MM.1S (cell line): ENCODE data around the gene ZP2.

Source experiments
- DNase-seq: peaks from one replicate; pipeline ENCODE4 v3.0.0-alpha.2; 2015
- H2AFZ ChIP-seq: fragments of 300-600 bp; sonication (generic); 2 replicates; pipeline ENCODE4 v1.6.0; 2016; ENCODE audit warnings: antibody characterized with exemption, low read length
- H3F3A ChIP-seq: fragments of 300-600 bp; sonication (generic); 2 replicates; pipeline ENCODE4 v1.6.1; 2016; ENCODE audit warnings: mild to moderate bottlenecking, antibody characterized with exemption, low read length, moderate library complexity, mixed read lengths; ENCODE audit not compliant: insufficient read depth
- H3K27ac ChIP-seq: fragments of 300-600 bp; sonication (generic); 2 replicates; pipeline ENCODE4 v1.5.1; 2016; ENCODE audit warnings: mild to moderate bottlenecking, low read length
- H3K27me3 ChIP-seq: fragments of 300-600 bp; sonication (generic); replicated peaks from 2 replicates; pipeline ENCODE4 v1.6.0; 2016; ENCODE audit warnings: low read length; ENCODE audit not compliant: insufficient read depth
- H3K36me3 ChIP-seq: fragments of 300-600 bp; sonication (generic); replicated peaks from 2 replicates; pipeline ENCODE4 v1.6.1; 2016; ENCODE audit warnings: mild to moderate bottlenecking, low read length, mixed read lengths; ENCODE audit not compliant: insufficient read depth
- H3K4me1 ChIP-seq: fragments of 300-600 bp; sonication (generic); 2 replicates; pipeline ENCODE4 v1.6.1; 2016; ENCODE audit warnings: low read length, mixed read lengths
- H3K4me2 ChIP-seq: fragments of 300-600 bp; sonication (generic); 2 replicates; pipeline ENCODE4 v1.6.0; 2016; ENCODE audit warnings: low read depth, low read length
- H3K4me3 ChIP-seq: fragments of 300-600 bp; sonication (generic); 2 replicates; pipeline ENCODE4 v1.5.1; 2016; ENCODE audit warnings: low read length, mixed read lengths
- H3K79me2 ChIP-seq: fragments of 300-600 bp; sonication (generic); 2 replicates; pipeline ENCODE4 v1.6.1; 2016; ENCODE audit warnings: mixed run types, low read length, mixed read lengths
- H3K9ac ChIP-seq: fragments of 300-600 bp; sonication (generic); 2 replicates; pipeline ENCODE4 v1.6.1; 2016; ENCODE audit warnings: low read length, mixed read lengths
- H3K9me2 ChIP-seq: fragments of 300-600 bp; sonication (generic); replicated peaks from 2 replicates; pipeline ENCODE4 v1.6.1; 2016; ENCODE audit warnings: mild to moderate bottlenecking, low read length, mixed read lengths; ENCODE audit not compliant: insufficient read depth
- H3K9me3 ChIP-seq: fragments of 300-600 bp; sonication (generic); replicated peaks from 2 replicates; pipeline ENCODE4 v1.6.1; 2016; ENCODE audit warnings: mild to moderate bottlenecking, low read length, mixed read lengths; ENCODE audit not compliant: insufficient read depth
- H4K20me1 ChIP-seq: fragments of 300-600 bp; sonication (generic); 2 replicates; pipeline ENCODE4 v1.6.1; 2016; ENCODE audit warnings: mild to moderate bottlenecking, low read length, moderate library complexity, mixed read lengths; ENCODE audit not compliant: insufficient read depth
- CTCF ChIP-seq: fragments of 300-600 bp; sonication (generic); IDR thresholded peaks from 2 replicates; pipeline ENCODE4 v1.5.1; 2016; ENCODE audit warnings: antibody characterized with exemption, low read length, mixed read lengths
- EZH2 ChIP-seq: fragments of 300-600 bp; sonication (generic); optimal IDR thresholded peaks from 2 replicates; pipeline ENCODE3; 2017; ENCODE audit warnings: low read depth, mild to moderate bottlenecking, antibody characterized with exemption, low read length, mixed read lengths
- EZH2phosphoT487 ChIP-seq: fragments of 300-600 bp; sonication (generic); IDR thresholded peaks from 2 replicates; pipeline ENCODE4 v1.6.1; 2018; ENCODE audit warnings: antibody characterized with exemption, low read length

The ZP2 gene

GRCh38 chr16:21166561-21166961 lies 44.8 kb downstream of the ZP2 start:
- Histone ChIP-seq H3K4me1 (no peaks in the 10 kb centered on the region), H3K4me2 (no peak overlapping the region), H2AFZ (no peak overlapping the region), H3K36me3 (no peaks in the 10 kb centered on the region), H3K9ac (no peak overlapping the region), H3F3A (no peaks in the 10 kb centered on the region), H3K27ac (no peak overlapping the region), H3K27me3 (no peaks in the 10 kb centered on the region), H4K20me1 (no peaks in the 10 kb centered on the region), H3K79me2 (no peaks in the 10 kb centered on the region), H3K9me3 (no peaks in the 10 kb centered on the region), H3K9me2 (no peaks in the 10 kb centered on the region), H3K4me3 (no peak overlapping the region)
- DNase-seq, result no peak
- TF ChIP-seq EZH2, result no peak
- no peak for TF ChIP-seq EZH2phosphoT487
- no peak for TF ChIP-seq CTCF

GRCh38 chr16:21164521-21165168 lies 46.7 kb downstream of the ZP2 start:
- TF ChIP-seq CTCF (no peak), EZH2phosphoT487 (no peak), EZH2 (no peak)
- Histone ChIP-seq H3K27me3 (no peaks in the 10 kb centered on the region), H3K9me2 (no peaks in the 10 kb centered on the region), H3K9ac (no peak overlapping the region), H3K36me3 (no peaks in the 10 kb centered on the region), H3K4me2 (no peak overlapping the region), H3K27ac (no peak overlapping the region), H2AFZ (no peak overlapping the region), H3F3A (no peaks in the 10 kb centered on the region), H3K79me2 (no peaks in the 10 kb centered on the region), H3K4me1 (no peaks in the 10 kb centered on the region), H4K20me1 (no peaks in the 10 kb centered on the region), H3K4me3 (no peak overlapping the region), H3K9me3 (no peaks in the 10 kb centered on the region)
- no peak for DNase-seq

GRCh38 chr16:21163576-21163975 lies 47.8 kb downstream of the ZP2 start:
- H3K4me3 ChIP-seq, result no peak overlapping the region
- H3K9me3 ChIP-seq, result no peaks in the 10 kb centered on the region
- no peak overlapping the region for H3K4me2 ChIP-seq
- no peaks in the 10 kb centered on the region for H3K9me2 ChIP-seq
- no peak overlapping the region for H3K9ac ChIP-seq
- H2AFZ ChIP-seq, result no peak overlapping the region
- H3F3A ChIP-seq, result no peaks in the 10 kb centered on the region
- H4K20me1 ChIP-seq, result no peaks in the 10 kb centered on the region
- H3K27ac ChIP-seq, result no peak overlapping the region
- H3K36me3 ChIP-seq, result no peaks in the 10 kb centered on the region
- H3K79me2 ChIP-seq, result no peaks in the 10 kb centered on the region
- no peak for DNase-seq
- TF ChIP-seq EZH2 (no peak), EZH2phosphoT487 (no peak), CTCF (no peak)
- H3K4me1 ChIP-seq, result no peaks in the 10 kb centered on the region
- no peaks in the 10 kb centered on the region for H3K27me3 ChIP-seq
